SK-N-SH treated with all-trans-retinoic acid at 6 μM for 48 hours (cell line): Measurements from ENCODE around the gene OTOF.
"Not testable (repeated sequence)": the region's sequence is repeated elsewhere in the genome, so short reads cannot be mapped to it uniquely, and the experiment has no call there.

ENCODE experiments used
- ATAC-seq: fragments of 200-7000 bp; cut with Tn5 transposase; 3 replicates; pipeline ENCODE4 v1.9.1; 2020; ENCODE audit warnings: mild to moderate bottlenecking, moderate library complexity
- ARNTL ChIP-seq: fragments of 450-650 bp; formaldehyde crosslinking; IDR thresholded peaks from 2 replicates; pipeline ENCODE4 v1.5.0; 2020; ENCODE audit warnings: low read depth, mild to moderate bottlenecking, moderate library complexity, borderline replicate concordance
- BACH2 ChIP-seq: fragments of 250-450 bp; sonication (Bioruptor Pico); IDR thresholded peaks from 2 replicates; pipeline ENCODE4 v1.9.0; 2021; ENCODE audit warnings: mild to moderate bottlenecking, borderline replicate concordance
- CSDC2 ChIP-seq: fragments of 250-450 bp; sonication (Bioruptor Pico); IDR thresholded peaks from 2 replicates; pipeline ENCODE4 v1.5.0; 2020; ENCODE audit warnings: mild to moderate bottlenecking, moderate library complexity
- ESRRG ChIP-seq: fragments of 250-450 bp; sonication (Bioruptor Pico); IDR thresholded peaks from 2 replicates; pipeline ENCODE4 v1.6.1; 2021; ENCODE audit warnings: mild to moderate bottlenecking
- ISL1 ChIP-seq: fragments of 250-450 bp; sonication (Bioruptor Pico); IDR thresholded peaks from 2 replicates; pipeline ENCODE4 v2.1.2; 2022; ENCODE audit warnings: mild to moderate bottlenecking, moderate library complexity
- OSR1 ChIP-seq: fragments of 250-450 bp; sonication (Bioruptor Pico); IDR thresholded peaks from 2 replicates; pipeline ENCODE4 v1.8.0; 2022; ENCODE audit warnings: moderate library complexity, mild to moderate bottlenecking, inconsistent platforms
- PPARA ChIP-seq: fragments of 250-450 bp; sonication (Bioruptor Pico); IDR thresholded peaks from 2 replicates; pipeline ENCODE4 v1.5.0; 2020; ENCODE audit warnings: mild to moderate bottlenecking, borderline replicate concordance
- SNAI2 ChIP-seq: fragments of 250-450 bp; sonication (Bioruptor Pico); IDR thresholded peaks from 2 replicates; pipeline ENCODE4 v1.5.0; 2020; ENCODE audit warnings: mild to moderate bottlenecking, moderate library complexity
- TCF4 ChIP-seq: fragments of 250-450 bp; sonication (Bioruptor Pico); IDR thresholded peaks from 2 replicates; pipeline ENCODE4 v1.8.0; 2021; ENCODE audit warnings: mild to moderate bottlenecking, moderate library complexity, borderline replicate concordance
- TOX ChIP-seq: fragments of 250-450 bp; sonication (Bioruptor Pico); IDR thresholded peaks from 2 replicates; pipeline ENCODE4 v1.8.0; 2021; ENCODE audit warnings: mild to moderate bottlenecking, moderate library complexity, borderline replicate concordance
- ZC3H10 ChIP-seq: fragments of 250-450 bp; sonication (Bioruptor Pico); IDR thresholded peaks from 2 replicates; pipeline ENCODE4 v1.5.1; 2021; ENCODE audit warnings: mild to moderate bottlenecking, moderate library complexity
- ZFP3 ChIP-seq: fragments of 250-450 bp; sonication (Bioruptor Pico); IDR thresholded peaks from 2 replicates; pipeline ENCODE4 v1.5.0; 2020; ENCODE audit warnings: mild to moderate bottlenecking, moderate library complexity
- ZFP30 ChIP-seq: fragments of 450-650 bp; formaldehyde crosslinking; IDR thresholded peaks from 2 replicates; pipeline ENCODE4 v1.5.0; 2022; ENCODE audit warnings: mild to moderate bottlenecking, moderate library complexity
- ZNF565 ChIP-seq: fragments of 450-650 bp; formaldehyde crosslinking; conservative IDR thresholded peaks from 2 replicates; pipeline ENCODE4 v1.5.0; 2020; ENCODE audit warnings: low read depth, mild to moderate bottlenecking, moderate library complexity
- ZNF70 ChIP-seq: fragments of 450-650 bp; formaldehyde crosslinking; IDR thresholded peaks from 2 replicates; pipeline ENCODE4 v1.5.0; 2020; ENCODE audit warnings: mild to moderate bottlenecking, moderate library complexity
- ZNF8 ChIP-seq: fragments of 450-650 bp; formaldehyde crosslinking; IDR thresholded peaks from 2 replicates; pipeline ENCODE4 v1.5.0; 2020; ENCODE audit warnings: mild to moderate bottlenecking, moderate library complexity
- TF ChIP-seq, protein P1 (sequence below): fragments of 250-450 bp; sonication (Bioruptor Pico); IDR thresholded peaks from 2 replicates; pipeline ENCODE4 v1.5.1; 2020; ENCODE audit warnings: low read depth, mild to moderate bottlenecking, moderate library complexity
- TF ChIP-seq, protein P2 (sequence below): fragments of 250-450 bp; sonication (Bioruptor Pico); IDR thresholded peaks from 2 replicates; pipeline ENCODE4 v1.8.0; 2020; ENCODE audit warnings: mild to moderate bottlenecking, moderate library complexity, borderline replicate concordance
- TF ChIP-seq, protein P3 (sequence below): fragments of 250-450 bp; sonication (Bioruptor Pico); IDR thresholded peaks from 2 replicates; pipeline ENCODE4 v1.8.0; 2021; ENCODE audit warnings: low read depth, mild to moderate bottlenecking, moderate library complexity, borderline replicate concordance
- TF ChIP-seq, protein P4 (sequence below): fragments of 250-450 bp; sonication (Bioruptor Pico); IDR thresholded peaks from 2 replicates; pipeline ENCODE4 v1.5.1; 2021; ENCODE audit warnings: mild to moderate bottlenecking, moderate library complexity
- TF ChIP-seq, protein P5 (sequence below): fragments of 250-450 bp; sonication (Bioruptor Pico); IDR thresholded peaks from 2 replicates; pipeline ENCODE4 v1.5.0; 2020; ENCODE audit warnings: mild to moderate bottlenecking, moderate library complexity

The OTOF gene

DNA sequence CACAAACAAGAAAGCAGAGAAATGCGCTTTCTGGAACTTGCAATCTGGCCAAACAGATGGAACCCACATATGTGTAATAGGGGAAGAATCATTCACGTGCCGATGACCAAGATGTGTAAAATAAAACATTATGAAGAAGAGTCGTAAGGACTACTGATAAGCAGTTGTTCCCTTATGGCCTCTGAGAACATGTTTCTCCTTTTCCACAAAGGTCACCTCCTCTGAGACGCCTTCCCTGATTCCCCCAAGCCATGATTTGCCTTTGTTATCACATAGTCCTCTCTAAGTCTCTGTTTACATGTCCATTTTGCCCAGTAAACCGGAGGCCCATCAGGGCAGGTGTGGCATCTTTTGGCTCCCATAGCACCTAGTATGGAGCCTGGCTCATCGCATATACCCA, 8.0 kb downstream of the OTOF start:
- no peak for ATAC-seq
- TF ChIP-seq OSR1 (CRISPR knock-in tag) (no peak), ZNF8 (CRISPR knock-in tag) (no peak), CSDC2 (no peak), TOX (no peak), BACH2 (CRISPR knock-in tag) (no peak), SNAI2 (CRISPR knock-in tag) (no peak), PPARA (CRISPR knock-in tag) (no peak), ARNTL (CRISPR knock-in tag) (no peak), ZFP30 (no peak), ISL1 (CRISPR knock-in tag) (no peak), ZNF70 (CRISPR knock-in tag) (no peak), ZFP3 (no peak)
- TF ChIP-seq, protein P1, sequence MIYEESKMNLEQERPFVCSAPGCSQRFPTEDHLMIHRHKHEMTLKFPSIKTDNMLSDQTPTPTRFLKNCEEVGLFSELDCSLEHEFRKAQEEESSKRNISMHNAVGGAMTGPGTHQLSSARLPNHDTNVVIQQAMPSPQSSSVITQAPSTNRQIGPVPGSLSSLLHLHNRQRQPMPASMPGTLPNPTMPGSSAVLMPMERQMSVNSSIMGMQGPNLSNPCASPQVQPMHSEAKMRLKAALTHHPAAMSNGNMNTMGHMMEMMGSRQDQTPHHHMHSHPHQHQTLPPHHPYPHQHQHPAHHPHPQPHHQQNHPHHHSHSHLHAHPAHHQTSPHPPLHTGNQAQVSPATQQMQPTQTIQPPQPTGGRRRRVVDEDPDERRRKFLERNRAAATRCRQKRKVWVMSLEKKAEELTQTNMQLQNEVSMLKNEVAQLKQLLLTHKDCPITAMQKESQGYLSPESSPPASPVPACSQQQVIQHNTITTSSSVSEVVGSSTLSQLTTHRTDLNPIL (CRISPR knock-in tag): no peak
- TF ChIP-seq, protein P2, sequence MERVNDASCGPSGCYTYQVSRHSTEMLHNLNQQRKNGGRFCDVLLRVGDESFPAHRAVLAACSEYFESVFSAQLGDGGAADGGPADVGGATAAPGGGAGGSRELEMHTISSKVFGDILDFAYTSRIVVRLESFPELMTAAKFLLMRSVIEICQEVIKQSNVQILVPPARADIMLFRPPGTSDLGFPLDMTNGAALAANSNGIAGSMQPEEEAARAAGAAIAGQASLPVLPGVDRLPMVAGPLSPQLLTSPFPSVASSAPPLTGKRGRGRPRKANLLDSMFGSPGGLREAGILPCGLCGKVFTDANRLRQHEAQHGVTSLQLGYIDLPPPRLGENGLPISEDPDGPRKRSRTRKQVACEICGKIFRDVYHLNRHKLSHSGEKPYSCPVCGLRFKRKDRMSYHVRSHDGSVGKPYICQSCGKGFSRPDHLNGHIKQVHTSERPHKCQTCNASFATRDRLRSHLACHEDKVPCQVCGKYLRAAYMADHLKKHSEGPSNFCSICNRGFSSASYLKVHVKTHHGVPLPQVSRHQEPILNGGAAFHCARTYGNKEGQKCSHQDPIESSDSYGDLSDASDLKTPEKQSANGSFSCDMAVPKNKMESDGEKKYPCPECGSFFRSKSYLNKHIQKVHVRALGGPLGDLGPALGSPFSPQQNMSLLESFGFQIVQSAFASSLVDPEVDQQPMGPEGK (CRISPR knock-in tag): no peak

DNA sequence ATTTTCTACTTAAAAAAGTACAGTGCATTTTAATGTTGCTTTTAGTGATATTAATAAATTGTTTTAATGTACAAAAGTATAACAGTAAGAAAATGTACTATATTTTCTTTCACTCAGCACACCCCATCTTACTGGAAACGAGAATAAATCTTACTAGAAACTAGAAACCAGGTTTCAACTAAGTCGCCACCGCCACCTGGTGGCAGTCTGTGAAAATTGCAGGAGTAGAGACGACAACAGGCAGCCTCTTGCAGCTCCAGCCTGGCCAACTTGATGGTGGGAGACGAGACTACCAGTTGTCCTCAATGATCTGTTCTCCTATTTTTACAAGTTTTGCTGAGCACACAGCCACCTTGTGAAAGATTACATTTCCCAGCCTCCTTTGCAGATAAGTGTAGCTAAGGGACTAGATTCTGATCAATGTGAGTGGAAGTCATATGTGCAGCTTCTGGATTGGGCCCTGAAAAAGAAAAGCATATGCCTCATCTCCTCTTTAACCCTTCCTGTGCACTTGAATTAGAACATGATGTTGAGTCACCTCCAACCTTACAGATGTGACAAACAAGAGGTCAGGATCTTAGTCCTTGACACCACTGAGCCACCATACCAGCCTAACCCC, 8.7 kb downstream of the OTOF start:
- ATAC-seq: no peak

DNA sequence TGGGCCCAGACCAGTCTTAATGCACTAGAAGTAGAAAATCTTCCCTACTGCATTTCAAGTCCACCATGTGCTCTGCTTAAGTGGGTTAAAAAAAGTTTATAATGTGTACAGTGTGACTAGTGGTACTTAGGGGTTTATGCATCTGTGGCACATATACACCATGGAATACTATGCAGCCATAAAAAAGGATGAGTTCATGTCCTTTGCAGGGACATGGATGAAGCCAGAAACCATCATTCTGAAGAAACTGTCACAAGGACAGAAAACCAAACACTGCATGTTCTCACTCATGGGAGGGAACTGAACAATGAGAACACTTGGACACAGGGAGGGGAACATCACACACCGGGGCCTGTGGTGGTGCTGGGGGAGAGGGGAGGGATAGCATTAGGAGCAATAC, 9.4 kb downstream of the OTOF start:
- ATAC-seq: not testable (repeated sequence)

More for the DNA sequence above, 8.7 kb downstream of the OTOF start:
- TF ChIP-seq ESRRG (CRISPR knock-in tag) (no peak), ZC3H10 (CRISPR knock-in tag) (no peak), SNAI2 (CRISPR knock-in tag) (no peak), ARNTL (CRISPR knock-in tag) (no peak), ZFP3 (no peak), ZNF70 (CRISPR knock-in tag) (no peak), ZFP30 (no peak), OSR1 (CRISPR knock-in tag) (no peak), BACH2 (CRISPR knock-in tag) (no peak), CSDC2 (no peak), TOX (no peak), ZNF8 (CRISPR knock-in tag) (no peak), TCF4 (CRISPR knock-in tag) (no peak), ZNF565 (CRISPR knock-in tag) (no peak)
- TF ChIP-seq, protein P1 (CRISPR knock-in tag): no peak
- TF ChIP-seq, protein P2 (CRISPR knock-in tag): no peak
- TF ChIP-seq, protein P3, sequence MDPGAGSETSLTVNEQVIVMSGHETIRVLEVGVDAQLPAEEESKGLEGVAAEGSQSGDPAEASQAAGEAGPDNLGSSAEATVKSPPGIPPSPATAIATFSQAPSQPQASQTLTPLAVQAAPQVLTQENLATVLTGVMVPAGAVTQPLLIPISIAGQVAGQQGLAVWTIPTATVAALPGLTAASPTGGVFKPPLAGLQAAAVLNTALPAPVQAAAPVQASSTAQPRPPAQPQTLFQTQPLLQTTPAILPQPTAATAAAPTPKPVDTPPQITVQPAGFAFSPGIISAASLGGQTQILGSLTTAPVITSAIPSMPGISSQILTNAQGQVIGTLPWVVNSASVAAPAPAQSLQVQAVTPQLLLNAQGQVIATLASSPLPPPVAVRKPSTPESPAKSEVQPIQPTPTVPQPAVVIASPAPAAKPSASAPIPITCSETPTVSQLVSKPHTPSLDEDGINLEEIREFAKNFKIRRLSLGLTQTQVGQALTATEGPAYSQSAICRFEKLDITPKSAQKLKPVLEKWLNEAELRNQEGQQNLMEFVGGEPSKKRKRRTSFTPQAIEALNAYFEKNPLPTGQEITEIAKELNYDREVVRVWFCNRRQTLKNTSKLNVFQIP: no peak
- TF ChIP-seq, protein P4, sequence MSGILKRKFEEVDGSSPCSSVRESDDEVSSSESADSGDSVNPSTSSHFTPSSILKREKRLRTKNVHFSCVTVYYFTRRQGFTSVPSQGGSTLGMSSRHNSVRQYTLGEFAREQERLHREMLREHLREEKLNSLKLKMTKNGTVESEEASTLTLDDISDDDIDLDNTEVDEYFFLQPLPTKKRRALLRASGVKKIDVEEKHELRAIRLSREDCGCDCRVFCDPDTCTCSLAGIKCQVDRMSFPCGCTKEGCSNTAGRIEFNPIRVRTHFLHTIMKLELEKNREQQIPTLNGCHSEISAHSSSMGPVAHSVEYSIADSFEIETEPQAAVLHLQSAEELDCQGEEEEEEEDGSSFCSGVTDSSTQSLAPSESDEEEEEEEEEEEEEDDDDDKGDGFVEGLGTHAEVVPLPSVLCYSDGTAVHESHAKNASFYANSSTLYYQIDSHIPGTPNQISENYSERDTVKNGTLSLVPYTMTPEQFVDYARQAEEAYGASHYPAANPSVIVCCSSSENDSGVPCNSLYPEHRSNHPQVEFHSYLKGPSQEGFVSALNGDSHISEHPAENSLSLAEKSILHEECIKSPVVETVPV: no peak
- TF ChIP-seq, protein P5, sequence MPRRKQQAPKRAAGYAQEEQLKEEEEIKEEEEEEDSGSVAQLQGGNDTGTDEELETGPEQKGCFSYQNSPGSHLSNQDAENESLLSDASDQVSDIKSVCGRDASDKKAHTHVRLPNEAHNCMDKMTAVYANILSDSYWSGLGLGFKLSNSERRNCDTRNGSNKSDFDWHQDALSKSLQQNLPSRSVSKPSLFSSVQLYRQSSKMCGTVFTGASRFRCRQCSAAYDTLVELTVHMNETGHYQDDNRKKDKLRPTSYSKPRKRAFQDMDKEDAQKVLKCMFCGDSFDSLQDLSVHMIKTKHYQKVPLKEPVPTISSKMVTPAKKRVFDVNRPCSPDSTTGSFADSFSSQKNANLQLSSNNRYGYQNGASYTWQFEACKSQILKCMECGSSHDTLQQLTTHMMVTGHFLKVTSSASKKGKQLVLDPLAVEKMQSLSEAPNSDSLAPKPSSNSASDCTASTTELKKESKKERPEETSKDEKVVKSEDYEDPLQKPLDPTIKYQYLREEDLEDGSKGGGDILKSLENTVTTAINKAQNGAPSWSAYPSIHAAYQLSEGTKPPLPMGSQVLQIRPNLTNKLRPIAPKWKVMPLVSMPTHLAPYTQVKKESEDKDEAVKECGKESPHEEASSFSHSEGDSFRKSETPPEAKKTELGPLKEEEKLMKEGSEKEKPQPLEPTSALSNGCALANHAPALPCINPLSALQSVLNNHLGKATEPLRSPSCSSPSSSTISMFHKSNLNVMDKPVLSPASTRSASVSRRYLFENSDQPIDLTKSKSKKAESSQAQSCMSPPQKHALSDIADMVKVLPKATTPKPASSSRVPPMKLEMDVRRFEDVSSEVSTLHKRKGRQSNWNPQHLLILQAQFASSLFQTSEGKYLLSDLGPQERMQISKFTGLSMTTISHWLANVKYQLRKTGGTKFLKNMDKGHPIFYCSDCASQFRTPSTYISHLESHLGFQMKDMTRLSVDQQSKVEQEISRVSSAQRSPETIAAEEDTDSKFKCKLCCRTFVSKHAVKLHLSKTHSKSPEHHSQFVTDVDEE: no peak
- TF ChIP-seq, all 23 proteins: peak for 0
